ENCODE measurements around the gene DCLRE1C. TPM values are rescaled to one million over a fixed set of nuclear protein-coding genes. Genes with fewer than 3 reads are reported as not detected.

DCLRE1C gene
- total RNA-seq, 2 experiments from 2014 or later: 50.2 to 81.3 TPM

DNA sequence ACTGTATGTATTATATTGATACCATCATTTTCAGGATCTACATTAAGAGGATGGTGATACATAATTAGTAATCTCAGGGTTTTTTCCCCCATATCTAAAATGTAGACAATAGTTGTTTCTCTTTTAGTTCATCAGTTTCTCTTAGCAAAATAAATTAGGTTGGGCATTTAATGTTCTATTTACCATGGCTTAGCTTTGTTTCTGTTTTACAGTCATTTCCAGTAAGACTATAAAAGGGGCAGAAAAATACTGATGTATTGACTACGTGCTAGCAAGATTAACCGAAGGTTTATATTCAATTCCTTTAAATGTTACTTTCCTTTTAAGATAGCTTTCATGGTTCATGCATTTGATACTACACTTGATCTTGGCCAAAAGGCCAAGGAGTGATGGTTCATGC is 49.0 kb downstream of the DCLRE1C start:
- Histone ChIP-seq H3K9me2 (ENCODE audit: insufficient read depth, low read length) (no peaks in the 10 kb centered on the region), H3K9me3 (ENCODE audit: low read length) (peaks cover 5% of the 10 kb centered on the region; the same call in 1 of the 2 replicates), H3K36me3 (ENCODE audit: insufficient read depth, low read length) (peaks cover 98% of the 10 kb centered on the region), H4K20me1 (ENCODE audit: insufficient read depth, low read length) (peaks cover 10% of the 10 kb centered on the region; the same call in 1 of the 2 replicates), H3K4me1 (ENCODE audit: insufficient read depth, low read length, poor library complexity, severe bottlenecking) (no peaks in the 10 kb centered on the region), H3K27ac (ENCODE audit: low read depth, low read length, poor library complexity, severe bottlenecking) (no peak overlapping the region), H3K79me2 (ENCODE audit: insufficient read depth, low read depth, low read length) (peaks cover 21% of the 10 kb centered on the region; the same call in 1 of the 2 replicates), H3K4me3 (ENCODE audit: low read depth, low read length, poor library complexity, severe bottlenecking) (no peak overlapping the region), H2AFZ (ENCODE audit: low read length) (no peak overlapping the region), H3K4me2 (ENCODE audit: low read length) (no peak overlapping the region)
- no peak for DNase-seq (ENCODE audit: low spot score)
- intact Hi-C loops (cut with micrococcal nuclease; ENCODE audit: unreplicated experiment): loop anchor here (10.0 kb wide), 1 partner anchor 410 kb away; no protein-coding TSS in a partner anchor
- no TSS peak for BruUV-seq (replicated peaks)
- CTCF ChIA-PET (ENCODE audit: unreplicated experiment): no interaction called here
- POLR2A ChIA-PET: interaction anchor here (0.5 kb wide), 1 partner anchor 158 kb away, joined by 3 read pairs; no protein-coding TSS in a partner anchor
- TF ChIP-seq, protein P1, sequence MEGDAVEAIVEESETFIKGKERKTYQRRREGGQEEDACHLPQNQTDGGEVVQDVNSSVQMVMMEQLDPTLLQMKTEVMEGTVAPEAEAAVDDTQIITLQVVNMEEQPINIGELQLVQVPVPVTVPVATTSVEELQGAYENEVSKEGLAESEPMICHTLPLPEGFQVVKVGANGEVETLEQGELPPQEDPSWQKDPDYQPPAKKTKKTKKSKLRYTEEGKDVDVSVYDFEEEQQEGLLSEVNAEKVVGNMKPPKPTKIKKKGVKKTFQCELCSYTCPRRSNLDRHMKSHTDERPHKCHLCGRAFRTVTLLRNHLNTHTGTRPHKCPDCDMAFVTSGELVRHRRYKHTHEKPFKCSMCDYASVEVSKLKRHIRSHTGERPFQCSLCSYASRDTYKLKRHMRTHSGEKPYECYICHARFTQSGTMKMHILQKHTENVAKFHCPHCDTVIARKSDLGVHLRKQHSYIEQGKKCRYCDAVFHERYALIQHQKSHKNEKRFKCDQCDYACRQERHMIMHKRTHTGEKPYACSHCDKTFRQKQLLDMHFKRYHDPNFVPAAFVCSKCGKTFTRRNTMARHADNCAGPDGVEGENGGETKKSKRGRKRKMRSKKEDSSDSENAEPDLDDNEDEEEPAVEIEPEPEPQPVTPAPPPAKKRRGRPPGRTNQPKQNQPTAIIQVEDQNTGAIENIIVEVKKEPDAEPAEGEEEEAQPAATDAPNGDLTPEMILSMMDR (conservative IDR thresholded peaks at IDR 0.05; ENCODE audit: low read length): no peak
- no peak for TF ChIP-seq EZH2phosphoT487 (IDR thresholded peaks at IDR 0.05; ENCODE audit: borderline replicate concordance, low read depth, low read length)

DNA sequence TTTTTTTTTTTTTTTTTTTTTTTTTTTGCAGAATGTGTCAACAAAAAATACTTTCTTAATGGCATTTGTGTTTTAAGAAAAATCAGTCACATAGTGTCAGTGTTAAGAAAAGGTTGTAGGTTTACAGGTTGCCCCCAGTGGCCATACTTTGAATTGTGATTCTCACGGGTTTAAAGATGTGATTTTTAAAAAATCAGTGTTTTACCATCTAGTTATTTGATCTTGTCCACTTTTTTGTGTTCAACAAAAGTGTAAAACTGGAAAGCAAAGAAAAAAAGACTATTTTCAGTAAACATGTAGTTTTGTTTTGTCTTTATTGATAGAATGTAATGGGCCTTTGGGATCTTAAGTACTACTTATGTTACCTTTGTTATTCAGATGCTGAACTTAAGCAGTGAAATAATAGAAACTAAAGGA is 49.6 kb downstream of the DCLRE1C start:
- POLR2A ChIA-PET: no interaction called here
- peak; percentile 68 for DNase-seq (ENCODE audit: low spot score)
- intact Hi-C loops (cut with micrococcal nuclease; ENCODE audit: unreplicated experiment): loop anchor here (10.0 kb wide), 1 partner anchor 410 kb away; no protein-coding TSS in a partner anchor

DNA sequence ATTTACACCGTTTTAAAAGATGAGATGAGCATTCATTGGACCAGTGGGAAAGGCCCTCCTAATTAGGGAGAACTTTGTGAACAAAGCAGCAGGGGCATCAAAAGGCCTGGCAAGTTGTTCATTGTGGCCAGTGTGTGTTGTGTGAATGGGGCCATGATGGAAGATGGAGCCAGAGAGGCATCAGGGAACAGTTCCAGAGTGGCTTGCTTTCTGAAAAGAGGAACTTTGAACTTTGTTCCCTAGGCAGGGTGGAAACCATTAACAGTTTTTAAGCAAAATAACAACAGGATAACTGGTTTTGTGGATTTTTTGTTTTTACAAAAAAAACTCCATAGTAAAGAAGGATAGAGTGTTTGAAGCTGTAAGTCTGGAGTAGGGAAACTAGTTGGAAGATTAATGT is 62.7 kb downstream of the DCLRE1C start:
- no peak overlapping the region for H3K27ac ChIP-seq (ENCODE audit: low read depth, low read length, poor library complexity, severe bottlenecking)

More for the DNA sequence above, 49.6 kb downstream of the DCLRE1C start:
- no TSS peak for BruUV-seq (replicated peaks)
- Histone ChIP-seq H3K9me2 (ENCODE audit: insufficient read depth, low read length) (no peaks in the 10 kb centered on the region), H3K27ac (ENCODE audit: low read depth, low read length, poor library complexity, severe bottlenecking) (no peak overlapping the region), H3K36me3 (ENCODE audit: insufficient read depth, low read length) (peaks cover 98% of the 10 kb centered on the region), H4K20me1 (ENCODE audit: insufficient read depth, low read length) (peaks cover 10% of the 10 kb centered on the region; the same call in 1 of the 2 replicates), H3K4me2 (ENCODE audit: low read length) (no peak overlapping the region), H3K4me1 (ENCODE audit: insufficient read depth, low read length, poor library complexity, severe bottlenecking) (no peaks in the 10 kb centered on the region), H3K4me3 (ENCODE audit: low read depth, low read length, poor library complexity, severe bottlenecking) (no peak overlapping the region), H2AFZ (ENCODE audit: low read length) (no peak overlapping the region), H3K79me2 (ENCODE audit: insufficient read depth, low read depth, low read length) (peaks cover 27% of the 10 kb centered on the region; the same call in 1 of the 2 replicates), H3K9me3 (ENCODE audit: low read length) (peaks cover 5% of the 10 kb centered on the region; the same call in 1 of the 2 replicates)
- CTCF ChIA-PET (ENCODE audit: unreplicated experiment): no interaction called here
- TF ChIP-seq, protein P1 (conservative IDR thresholded peaks at IDR 0.05; ENCODE audit: low read length): peak; percentile 84
- TF ChIP-seq EZH2phosphoT487 (IDR thresholded peaks at IDR 0.05; ENCODE audit: borderline replicate concordance, low read depth, low read length): no peak

More for the DNA sequence above, 62.7 kb downstream of the DCLRE1C start:
- H3K4me1 ChIP-seq (ENCODE audit: insufficient read depth, low read length, poor library complexity, severe bottlenecking): no peaks in the 10 kb centered on the region
- no peak overlapping the region for H3K4me2 ChIP-seq (ENCODE audit: low read length)
- H3K9me2 ChIP-seq (ENCODE audit: insufficient read depth, low read length): no peaks in the 10 kb centered on the region
- H3K79me2 ChIP-seq (ENCODE audit: insufficient read depth, low read depth, low read length): peaks cover 91% of the 10 kb centered on the region
- TF ChIP-seq, protein P1 (conservative IDR thresholded peaks at IDR 0.05; ENCODE audit: low read length): no peak
- TF ChIP-seq EZH2phosphoT487 (IDR thresholded peaks at IDR 0.05; ENCODE audit: borderline replicate concordance, low read depth, low read length): no peak
- no peak overlapping the region for H2AFZ ChIP-seq (ENCODE audit: low read length)
- H3K4me3 ChIP-seq (ENCODE audit: low read depth, low read length, poor library complexity, severe bottlenecking): no peak overlapping the region
- H3K9me3 ChIP-seq (ENCODE audit: low read length): 0 out of 2 replicates have a peak, but pooled peaks cover 5% of the 10 kb centered on the region
- intact Hi-C loops (cut with micrococcal nuclease; ENCODE audit: unreplicated experiment): no loop called here
- H4K20me1 ChIP-seq (ENCODE audit: insufficient read depth, low read length): peaks cover 23% of the 10 kb centered on the region
- BruUV-seq (replicated peaks): no TSS peak
- H3K36me3 ChIP-seq (ENCODE audit: insufficient read depth, low read length): peaks cover 83% of the 10 kb centered on the region
- ChIA-PET POLR2A (interaction anchor here (1.9 kb wide), 1 partner anchor 10 kb away, joined by 12 read pairs; no protein-coding TSS in a partner anchor), CTCF (ENCODE audit: unreplicated experiment) (no interaction called here)
- DNase-seq (ENCODE audit: low spot score): no peak

All from OCI-LY7 (cell line).